K562 treated with DMSO at 1 percent for 4 hours (cell line): Measurements from ENCODE around the gene INPPL1. TPM values are rescaled to one million over a fixed set of nuclear protein-coding genes. Genes with fewer than 3 reads are reported as not detected.

Source experiments
- total RNA-seq: library from RNA; unstranded; fragments of 300-600 nt; gene quantifications from 2 replicates; pipeline ENCODE4 v1.2.3, GENCODE V29; 2022; ENCODE audit not compliant: insufficient read depth

INPPL1 gene, protein sequence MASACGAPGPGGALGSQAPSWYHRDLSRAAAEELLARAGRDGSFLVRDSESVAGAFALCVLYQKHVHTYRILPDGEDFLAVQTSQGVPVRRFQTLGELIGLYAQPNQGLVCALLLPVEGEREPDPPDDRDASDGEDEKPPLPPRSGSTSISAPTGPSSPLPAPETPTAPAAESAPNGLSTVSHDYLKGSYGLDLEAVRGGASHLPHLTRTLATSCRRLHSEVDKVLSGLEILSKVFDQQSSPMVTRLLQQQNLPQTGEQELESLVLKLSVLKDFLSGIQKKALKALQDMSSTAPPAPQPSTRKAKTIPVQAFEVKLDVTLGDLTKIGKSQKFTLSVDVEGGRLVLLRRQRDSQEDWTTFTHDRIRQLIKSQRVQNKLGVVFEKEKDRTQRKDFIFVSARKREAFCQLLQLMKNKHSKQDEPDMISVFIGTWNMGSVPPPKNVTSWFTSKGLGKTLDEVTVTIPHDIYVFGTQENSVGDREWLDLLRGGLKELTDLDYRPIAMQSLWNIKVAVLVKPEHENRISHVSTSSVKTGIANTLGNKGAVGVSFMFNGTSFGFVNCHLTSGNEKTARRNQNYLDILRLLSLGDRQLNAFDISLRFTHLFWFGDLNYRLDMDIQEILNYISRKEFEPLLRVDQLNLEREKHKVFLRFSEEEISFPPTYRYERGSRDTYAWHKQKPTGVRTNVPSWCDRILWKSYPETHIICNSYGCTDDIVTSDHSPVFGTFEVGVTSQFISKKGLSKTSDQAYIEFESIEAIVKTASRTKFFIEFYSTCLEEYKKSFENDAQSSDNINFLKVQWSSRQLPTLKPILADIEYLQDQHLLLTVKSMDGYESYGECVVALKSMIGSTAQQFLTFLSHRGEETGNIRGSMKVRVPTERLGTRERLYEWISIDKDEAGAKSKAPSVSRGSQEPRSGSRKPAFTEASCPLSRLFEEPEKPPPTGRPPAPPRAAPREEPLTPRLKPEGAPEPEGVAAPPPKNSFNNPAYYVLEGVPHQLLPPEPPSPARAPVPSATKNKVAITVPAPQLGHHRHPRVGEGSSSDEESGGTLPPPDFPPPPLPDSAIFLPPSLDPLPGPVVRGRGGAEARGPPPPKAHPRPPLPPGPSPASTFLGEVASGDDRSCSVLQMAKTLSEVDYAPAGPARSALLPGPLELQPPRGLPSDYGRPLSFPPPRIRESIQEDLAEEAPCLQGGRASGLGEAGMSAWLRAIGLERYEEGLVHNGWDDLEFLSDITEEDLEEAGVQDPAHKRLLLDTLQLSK
- total RNA-seq: 114 and 143 TPM in 2 replicates

GRCh38 chr11:72224564-72225410 lies at the start of gene INPPL1:
Gene INPPL1, plus strand, starts transcription at chr11:72224767. Its CDS starts 218 bp downstream, at chr11:72224985.

DNA sequence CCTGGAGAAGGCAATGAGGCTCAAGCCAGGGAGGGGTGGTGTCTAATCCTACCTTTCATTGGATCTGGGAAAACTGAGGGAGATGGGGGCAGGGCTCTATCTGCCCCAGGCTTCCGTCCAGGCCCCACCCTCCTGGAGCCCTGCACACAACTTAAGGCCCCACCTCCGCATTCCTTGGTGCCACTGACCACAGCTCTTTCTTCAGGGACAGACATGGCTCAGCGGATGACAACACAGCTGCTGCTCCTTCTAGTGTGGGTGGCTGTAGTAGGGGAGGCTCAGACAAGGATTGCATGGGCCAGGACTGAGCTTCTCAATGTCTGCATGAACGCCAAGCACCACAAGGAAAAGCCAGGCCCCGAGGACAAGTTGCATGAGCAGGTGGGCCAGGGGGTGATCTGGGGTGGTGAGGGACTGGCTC lies 32.6 kb upstream of the INPPL1 start, which contains the start of gene FOLR1:
TSS of gene FOLR1 (plus strand) at position 180 of the 421 bp plus-strand sequence. CDS start at position 214, 34 bp downstream.

GRCh38 chr11:72216638-72217037 lies 7.9 kb upstream of the INPPL1 start, which contains the start of gene FOLR2:
Gene FOLR2, plus strand, starts transcription at chr11:72216794. Its CDS starts 1,791 bp downstream, at chr11:72218585.

GRCh38 chr11:72244060-72244360 lies 19.4 kb downstream of the INPPL1 start, which contains the start of gene PHOX2A:
Gene PHOX2A, minus strand, starts transcription at chr11:72244176. Its CDS starts 172 bp downstream, at chr11:72244004.

Other genes with a start within 250 kb of the INPPL1 start
- gene IL18BP, start 225.9 kb upstream of the INPPL1 start, total RNA-seq: 9.5 and 15.9 TPM in 2 replicates
- gene NUMA1, start 144.2 kb upstream of the INPPL1 start, total RNA-seq: 93.9 and 115 TPM in 2 replicates
- 2.3 and 2.6 TPM in 2 replicates for gene LRRC51, start 143.9 kb upstream of the INPPL1 start, total RNA-seq
- gene LAMTOR1, start 121.5 kb upstream of the INPPL1 start, total RNA-seq: 72.5 and 76.0 TPM in 2 replicates
- gene TOMT, start 118.8 kb upstream of the INPPL1 start, total RNA-seq: not detected in 2 replicates
- 37.3 and 45.9 TPM in 2 replicates for gene ANAPC15, start 112.1 kb upstream of the INPPL1 start, total RNA-seq
- gene FOLR3, start 89.0 kb upstream of the INPPL1 start, total RNA-seq: not detected in 2 replicates
- 13.7 and 14.0 TPM in 2 replicates for gene FOLR1, start 32.6 kb upstream of the INPPL1 start, total RNA-seq
- not detected in 2 replicates for gene FOLR2, start 8.0 kb upstream of the INPPL1 start, total RNA-seq
- gene PHOX2A, start 19.4 kb downstream of the INPPL1 start, total RNA-seq: not detected in 2 replicates
- gene CLPB, start 209.8 kb downstream of the INPPL1 start, total RNA-seq: 7.5 and 10.7 TPM in 2 replicates